Panc1 (cell line): ENCODE data around the gene CTXND2. TPM values are rescaled to one million over a fixed set of nuclear protein-coding genes. Genes with fewer than 3 reads are reported as not detected.

Source experiments
- ATAC-seq: fragments of 200-7000 bp; cut with Tn5 transposase; 2 replicates; pipeline ENCODE4 v1.9.1; 2020; ENCODE audit warnings: mild to moderate bottlenecking, moderate library complexity
- BruUV-seq: library from RNA; stranded (reverse); fragments of 400-500 nt; replicated peaks from 2 replicates; lab custom pipeline; 2021; lab: Mats Ljungman, UMichigan
- CTCF ChIA-PET: fragments of 300-600 bp; sonication (Branson Sonifier 250); formaldehyde crosslinking; loops from one replicate; lab custom pipeline; 2022; ENCODE audit warnings: antibody characterized with exemption; lab: Charles Lee
- POLR2A ChIA-PET: fragments of 300-600 bp; sonication (Branson Sonifier 250); formaldehyde crosslinking; loops from one replicate; lab custom pipeline; 2022; ENCODE audit warnings: antibody characterized with exemption; lab: Charles Lee
- DNase-seq: peaks from one replicate; pipeline ENCODE4 v3.0.0-alpha.2; 2010; ENCODE audit warnings: low read depth, low spot score
- H3K27ac ChIP-seq: 2 replicates; pipeline ENCODE4 v1.5.1; 2011; ENCODE audit warnings: mild to moderate bottlenecking, low read length, inconsistent platforms
- H3K27me3 ChIP-seq: fragments of 200-500 bp; sonication (Bioruptor generic); 2 replicates; pipeline ENCODE4 v1.6.0; 2014; ENCODE audit warnings: low read length, inconsistent platforms; ENCODE audit not compliant: control insufficient read depth, insufficient read depth
- H3K36me3 ChIP-seq: fragments of 200-500 bp; sonication (Bioruptor generic); 2 replicates; pipeline ENCODE4 v1.5.1; 2014; ENCODE audit warnings: inconsistent platforms, mild to moderate bottlenecking, low read length, moderate library complexity; ENCODE audit not compliant: control insufficient read depth, insufficient read depth
- H3K4me1 ChIP-seq: 2 replicates; pipeline ENCODE4 v1.5.1; 2011; ENCODE audit warnings: inconsistent platforms, mild to moderate bottlenecking, low read length, moderate library complexity; ENCODE audit not compliant: control insufficient read depth, insufficient read depth
- H3K4me3 ChIP-seq, 2 experiments: 2 replicates each; pipeline ENCODE4 v1.5.1; 2011 to 2012; ENCODE audit warnings: low read depth in 2 of 2, low read length in 2 of 2, mild to moderate bottlenecking in 2 of 2, inconsistent platforms in 1 of 2, moderate library complexity in 1 of 2
- H3K9me3 ChIP-seq: fragments of 200-500 bp; sonication (Bioruptor generic); 2 replicates; pipeline ENCODE4 v1.5.1; 2014; ENCODE audit warnings: low read depth, mild to moderate bottlenecking, inconsistent platforms, low read length, moderate library complexity; ENCODE audit not compliant: control insufficient read depth, insufficient read depth
- CTCF ChIP-seq: fragments of 450-650 bp; IDR thresholded peaks from 2 replicates; pipeline ENCODE4 v1.5.1; 2017; ENCODE audit warnings: mild to moderate bottlenecking
- POLR2AphosphoS5 ChIP-seq: IDR thresholded peaks from 2 replicates; pipeline ENCODE4 v1.6.1; 2012; ENCODE audit warnings: mild to moderate bottlenecking, low read depth, low read length, moderate library complexity
- REST ChIP-seq, 2 experiments: IDR thresholded peaks; 2 replicates each; pipeline ENCODE4 v1.6.1; 2011 to 2012; ENCODE audit warnings: low read depth in 2 of 2, control low read depth in 1 of 2, low read length in 1 of 2, mild to moderate bottlenecking in 1 of 2, moderate library complexity in 1 of 2; ENCODE audit not compliant: insufficient read depth in 1 of 2
- SIN3A ChIP-seq: IDR thresholded peaks from 2 replicates; pipeline ENCODE4 v1.6.1; 2012; ENCODE audit warnings: low read depth, mild to moderate bottlenecking, low read length, moderate library complexity, borderline replicate concordance; ENCODE audit not compliant: insufficient read depth
- TCF7L2 ChIP-seq: IDR thresholded peaks from 2 replicates; pipeline ENCODE4 v1.6.1; 2011; ENCODE audit warnings: mild to moderate bottlenecking, low read depth, low read length, inconsistent platforms
- in situ Hi-C: cut with HindIII; loops from 2 replicates; pipeline ENCODE4 v1.10.0; 2016; ENCODE audit warnings: low sequenced_read_pairs, low pct_unique_long_range_greater_than_20kb
- intact Hi-C: fragments of 100-400 bp; cut with micrococcal nuclease; formaldehyde crosslinking; loops from one replicate; pipeline ENCODE4 v1.10.0; 2022; ENCODE audit not compliant: unreplicated experiment
- total RNA-seq: library from RNA; stranded (reverse); gene quantifications from one replicate; pipeline ENCODE4 v1.2.1, GENCODE V29; 2021; ENCODE audit not compliant: unreplicated experiment

CTXND2 gene
- total RNA-seq, 1 experiment from 2014 or later, result not detected

- intact Hi-C loops, result no loop called here
- Histone ChIP-seq H3K36me3 (peaks cover 26% of the 10 kb centered on the region), H3K4me1 (peaks cover 5% of the 10 kb centered on the region; the same call in 1 of the 2 replicates), H3K27me3 (no peaks in the 10 kb centered on the region), H3K4me3 (no peak overlapping the region), H3K9me3 (no peaks in the 10 kb centered on the region), H3K27ac (no peak overlapping the region)
- ATAC-seq (no peak), DNase-seq (no peak)
- in situ Hi-C loops, result no loop called here
- TF ChIP-seq SIN3A, result no peak
- no peak for TF ChIP-seq TCF7L2
- TF ChIP-seq POLR2AphosphoS5, result no peak
- TF ChIP-seq REST (IDR thresholded peaks at IDR 0.05; ENCODE audit: insufficient read depth in 1 of 2, low read depth in 2 of 2, low read length in 1 of 2), result no peak
- TF ChIP-seq CTCF, result no peak
- POLR2A ChIA-PET, result interaction anchor here (0.5 kb wide), 1 partner anchor 14 kb away, joined by 3 read pairs; no protein-coding TSS in a partner anchor
- CTCF ChIA-PET, result no interaction called here
- BruUV-seq, result no TSS peak
Measured at GRCh38 chr1:150961756-150962155, 74.8 kb downstream of the CTXND2 start.

Other genes with a start within 250 kb of the CTXND2 start
- gene GOLPH3L, start 190.0 kb upstream of the CTXND2 start, total RNA-seq, result 19.6 TPM
- gene HORMAD1, start 166.2 kb upstream of the CTXND2 start, total RNA-seq, result not detected
- 5.1 TPM for gene CTSS, start 121.4 kb upstream of the CTXND2 start, total RNA-seq
- 4.4 TPM for gene CTSK, start 78.9 kb upstream of the CTXND2 start, total RNA-seq
- 36.2 TPM for gene ARNT, start 10.5 kb upstream of the CTXND2 start, total RNA-seq
- 43.3 TPM for gene SETDB1, start 39.2 kb downstream of the CTXND2 start, total RNA-seq
- gene CERS2, start 87.7 kb downstream of the CTXND2 start, total RNA-seq, result 348 TPM
- 1.2 TPM for gene ANXA9, start 95.2 kb downstream of the CTXND2 start, total RNA-seq
- 15.8 TPM for gene MINDY1, start 119.8 kb downstream of the CTXND2 start, total RNA-seq
- 16.2 TPM for gene PRUNE1, start 121.3 kb downstream of the CTXND2 start, total RNA-seq
- 0.46 TPM for gene BNIPL, start 149.4 kb downstream of the CTXND2 start, total RNA-seq
- 2.7 TPM for gene C1orf56, start 160.6 kb downstream of the CTXND2 start, total RNA-seq
- 81.2 TPM for gene CDC42SE1, start 172.5 kb downstream of the CTXND2 start, total RNA-seq
- 5.0 TPM for gene MLLT11, start 173.3 kb downstream of the CTXND2 start, total RNA-seq
- 8.1 TPM for gene GABPB2, start 183.6 kb downstream of the CTXND2 start, total RNA-seq